ENCODE data around the gene MCEMP1. TPM values are rescaled to one million over a fixed set of nuclear protein-coding genes. Genes with fewer than 3 reads are reported as not detected.

The MCEMP1 gene
- total and polyA plus RNA-seq, 2 experiments from 2014 or later: not detected

DNA sequence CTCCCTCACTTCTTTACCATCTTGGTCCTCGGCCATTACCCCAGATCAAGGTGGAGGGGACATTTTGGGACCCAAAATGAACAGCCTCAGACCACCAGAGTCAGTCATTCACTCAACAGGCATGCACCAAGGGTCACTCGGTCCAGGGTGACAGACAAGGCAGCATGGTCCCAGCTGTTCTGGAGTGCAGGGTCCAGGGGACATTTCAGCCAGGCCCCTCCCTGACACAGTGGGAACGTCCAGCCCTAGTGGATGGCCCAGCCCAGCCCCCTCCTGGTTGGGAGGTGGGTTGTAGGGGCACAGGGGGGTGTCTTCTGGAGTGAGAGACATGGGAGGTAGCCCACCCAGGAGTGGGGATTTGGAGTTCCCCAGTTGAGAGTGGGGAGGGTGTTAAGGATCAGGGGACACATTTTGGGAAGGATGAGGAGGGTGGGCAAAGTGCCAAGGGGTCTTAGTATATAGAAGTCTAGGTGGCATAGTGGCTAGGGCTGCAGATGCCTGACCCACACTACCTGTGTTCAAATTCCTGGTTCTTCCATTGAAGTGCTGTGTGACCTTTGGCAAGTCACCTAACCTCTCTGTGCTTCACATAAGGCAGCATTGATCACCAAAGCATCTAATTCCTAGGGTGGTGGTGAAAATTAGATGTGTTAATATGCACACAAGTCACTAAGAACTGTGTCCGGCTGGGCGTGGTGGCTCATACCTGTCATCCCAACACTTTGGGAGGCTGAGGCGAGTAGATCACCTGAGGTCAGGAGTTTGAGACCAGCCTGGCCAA is 27.6 kb downstream of the MCEMP1 start:
- Mint-ChIP-seq H3K27ac (no peak overlapping the region), H3K36me3 (ENCODE audit: low read depth) (no peaks in the 10 kb centered on the region; the same call in 2 of the 3 replicates), H3K4me1 (no peaks in the 10 kb centered on the region), H3K9me3 (no peaks in the 10 kb centered on the region), H3K27me3 (ENCODE audit: insufficient read depth, low read depth, poor library complexity) (peaks cover 10% of the 10 kb centered on the region), H3K4me3 (no peak overlapping the region)
- Histone ChIP-seq H3K27ac (ENCODE audit: low read depth) (no peak overlapping the region), H3K36me3 (ENCODE audit: insufficient read depth) (no peaks in the 10 kb centered on the region), H3K4me1 (ENCODE audit: insufficient read depth) (no peaks in the 10 kb centered on the region), H3F3A (replicated peaks; ENCODE audit: low read depth) (no peaks in the 10 kb centered on the region), H3K27me3 (ENCODE audit: insufficient read depth) (no peaks in the 10 kb centered on the region), H3K9me2 (ENCODE audit: insufficient read depth) (no peaks in the 10 kb centered on the region), H4K20me1 (replicated peaks; ENCODE audit: insufficient read depth) (no peaks in the 10 kb centered on the region), H3K4me2 (no peak overlapping the region), H3K4me3 (no peak overlapping the region), H2AFZ (no peak overlapping the region), H3K79me2 (replicated peaks; ENCODE audit: insufficient read depth) (no peaks in the 10 kb centered on the region)
- DNase-seq (ENCODE audit: low spot score) (no peak), ATAC-seq (no peak)
- TF ChIP-seq, protein P1, sequence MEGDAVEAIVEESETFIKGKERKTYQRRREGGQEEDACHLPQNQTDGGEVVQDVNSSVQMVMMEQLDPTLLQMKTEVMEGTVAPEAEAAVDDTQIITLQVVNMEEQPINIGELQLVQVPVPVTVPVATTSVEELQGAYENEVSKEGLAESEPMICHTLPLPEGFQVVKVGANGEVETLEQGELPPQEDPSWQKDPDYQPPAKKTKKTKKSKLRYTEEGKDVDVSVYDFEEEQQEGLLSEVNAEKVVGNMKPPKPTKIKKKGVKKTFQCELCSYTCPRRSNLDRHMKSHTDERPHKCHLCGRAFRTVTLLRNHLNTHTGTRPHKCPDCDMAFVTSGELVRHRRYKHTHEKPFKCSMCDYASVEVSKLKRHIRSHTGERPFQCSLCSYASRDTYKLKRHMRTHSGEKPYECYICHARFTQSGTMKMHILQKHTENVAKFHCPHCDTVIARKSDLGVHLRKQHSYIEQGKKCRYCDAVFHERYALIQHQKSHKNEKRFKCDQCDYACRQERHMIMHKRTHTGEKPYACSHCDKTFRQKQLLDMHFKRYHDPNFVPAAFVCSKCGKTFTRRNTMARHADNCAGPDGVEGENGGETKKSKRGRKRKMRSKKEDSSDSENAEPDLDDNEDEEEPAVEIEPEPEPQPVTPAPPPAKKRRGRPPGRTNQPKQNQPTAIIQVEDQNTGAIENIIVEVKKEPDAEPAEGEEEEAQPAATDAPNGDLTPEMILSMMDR (conservative IDR thresholded peaks at IDR 0.05; ENCODE audit: low read depth in 2 of 2): no peak
- TF ChIP-seq ZNF114 (CRISPR knock-in tag; IDR thresholded peaks at IDR 0.05): no peak

- Histone ChIP-seq H3K9me2 (ENCODE audit: insufficient read depth) (no peaks in the 10 kb centered on the region), H4K20me1 (replicated peaks; ENCODE audit: insufficient read depth) (no peaks in the 10 kb centered on the region), H3K79me2 (replicated peaks; ENCODE audit: insufficient read depth) (no peaks in the 10 kb centered on the region), H3K36me3 (ENCODE audit: insufficient read depth) (no peaks in the 10 kb centered on the region), H3K4me1 (ENCODE audit: insufficient read depth) (no peaks in the 10 kb centered on the region), H3F3A (replicated peaks; ENCODE audit: low read depth) (no peaks in the 10 kb centered on the region), H3K27ac (ENCODE audit: low read depth) (no peak overlapping the region), H2AFZ (no peak overlapping the region; the same call in 1 of the 2 replicates), H3K4me3 (no peak overlapping the region), H3K27me3 (ENCODE audit: insufficient read depth) (no peaks in the 10 kb centered on the region), H3K4me2 (no peak overlapping the region)
- H3K27ac Mint-ChIP-seq: no peak overlapping the region; the same call in 1 of the 2 replicates
- H3K36me3 Mint-ChIP-seq (ENCODE audit: low read depth): no peaks in the 10 kb centered on the region; the same call in 2 of the 3 replicates
- no peak overlapping the region for H3K4me3 Mint-ChIP-seq
- no peaks in the 10 kb centered on the region for H3K9me3 Mint-ChIP-seq
- no peaks in the 10 kb centered on the region for H3K4me1 Mint-ChIP-seq
- ATAC-seq (peak; percentile 45; the same call in 2 of the 3 replicates), DNase-seq (ENCODE audit: low spot score) (no peak)
- H3K27me3 Mint-ChIP-seq (ENCODE audit: insufficient read depth, low read depth, poor library complexity): peaks cover 13% of the 10 kb centered on the region
- no peak for TF ChIP-seq STAT1 (IDR thresholded peaks at IDR 0.05; ENCODE audit: unreplicated experiment)
- TF ChIP-seq, protein P2, sequence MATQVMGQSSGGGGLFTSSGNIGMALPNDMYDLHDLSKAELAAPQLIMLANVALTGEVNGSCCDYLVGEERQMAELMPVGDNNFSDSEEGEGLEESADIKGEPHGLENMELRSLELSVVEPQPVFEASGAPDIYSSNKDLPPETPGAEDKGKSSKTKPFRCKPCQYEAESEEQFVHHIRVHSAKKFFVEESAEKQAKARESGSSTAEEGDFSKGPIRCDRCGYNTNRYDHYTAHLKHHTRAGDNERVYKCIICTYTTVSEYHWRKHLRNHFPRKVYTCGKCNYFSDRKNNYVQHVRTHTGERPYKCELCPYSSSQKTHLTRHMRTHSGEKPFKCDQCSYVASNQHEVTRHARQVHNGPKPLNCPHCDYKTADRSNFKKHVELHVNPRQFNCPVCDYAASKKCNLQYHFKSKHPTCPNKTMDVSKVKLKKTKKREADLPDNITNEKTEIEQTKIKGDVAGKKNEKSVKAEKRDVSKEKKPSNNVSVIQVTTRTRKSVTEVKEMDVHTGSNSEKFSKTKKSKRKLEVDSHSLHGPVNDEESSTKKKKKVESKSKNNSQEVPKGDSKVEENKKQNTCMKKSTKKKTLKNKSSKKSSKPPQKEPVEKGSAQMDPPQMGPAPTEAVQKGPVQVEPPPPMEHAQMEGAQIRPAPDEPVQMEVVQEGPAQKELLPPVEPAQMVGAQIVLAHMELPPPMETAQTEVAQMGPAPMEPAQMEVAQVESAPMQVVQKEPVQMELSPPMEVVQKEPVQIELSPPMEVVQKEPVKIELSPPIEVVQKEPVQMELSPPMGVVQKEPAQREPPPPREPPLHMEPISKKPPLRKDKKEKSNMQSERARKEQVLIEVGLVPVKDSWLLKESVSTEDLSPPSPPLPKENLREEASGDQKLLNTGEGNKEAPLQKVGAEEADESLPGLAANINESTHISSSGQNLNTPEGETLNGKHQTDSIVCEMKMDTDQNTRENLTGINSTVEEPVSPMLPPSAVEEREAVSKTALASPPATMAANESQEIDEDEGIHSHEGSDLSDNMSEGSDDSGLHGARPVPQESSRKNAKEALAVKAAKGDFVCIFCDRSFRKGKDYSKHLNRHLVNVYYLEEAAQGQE (IDR thresholded peaks at IDR 0.05; ENCODE audit: unreplicated experiment): no peak
- TF ChIP-seq, protein P1 (conservative IDR thresholded peaks at IDR 0.05; ENCODE audit: low read depth in 2 of 2): no peak
- TF ChIP-seq ZNF331 (CRISPR knock-in tag; IDR thresholded peaks at IDR 0.05; ENCODE audit: low read depth): no peak
- no peak for TF ChIP-seq EZH2phosphoT487 (IDR thresholded peaks at IDR 0.05; ENCODE audit: unreplicated experiment)
- no peak for TF ChIP-seq ZNF114 (CRISPR knock-in tag; IDR thresholded peaks at IDR 0.05)
- no peak for TF ChIP-seq POLR2AphosphoS5 (IDR thresholded peaks at IDR 0.05; ENCODE audit: low read depth)
Measured at GRCh38 chr19:7705387-7706187, 28.7 kb downstream of the MCEMP1 start.

Measured in GM23338 (cell line).